WTC11 (cell line): ENCODE measurements around the gene PROCA1. TPM values are rescaled to one million over a fixed set of nuclear protein-coding genes. Genes with fewer than 3 reads are reported as not detected.

Source experiments
- ATAC-seq: fragments of 200-7000 bp; cut with Tn5 transposase; 2 replicates; pipeline ENCODE4 v1.10.0; 2021; ENCODE audit warnings: mild to moderate bottlenecking, moderate library complexity
- CTCF ChIA-PET: fragments of 300-600 bp; sonication (Branson Sonifier 250); formaldehyde crosslinking; loops from one replicate; lab custom pipeline; 2021; ENCODE audit warnings: antibody characterized with exemption; lab: Charles Lee
- POLR2A ChIA-PET: fragments of 350-600 bp; sonication (Branson Sonifier 250); formaldehyde crosslinking; loops from one replicate; lab custom pipeline; 2021; ENCODE audit warnings: antibody characterized with exemption; lab: Charles Lee
- DNase-seq: peaks from one replicate; pipeline ENCODE4 v3.0.0; 2021; ENCODE audit warnings: low spot score
- H3K27ac Mint-ChIP-seq: 2 replicates; pipeline ENCODE4 v1.8.0; 2021; ENCODE audit warnings: mixed read lengths
- H3K27me3 Mint-ChIP-seq: 2 replicates; pipeline ENCODE4 v1.8.0; 2021; ENCODE audit warnings: low read depth, mild to moderate bottlenecking, moderate library complexity, mixed read lengths
- H3K36me3 Mint-ChIP-seq: 2 replicates; pipeline ENCODE4 v1.8.0; 2021; ENCODE audit warnings: mixed read lengths
- H3K4me1 Mint-ChIP-seq: 2 replicates; pipeline ENCODE4 v1.8.0; 2022; ENCODE audit warnings: mixed read lengths
- H3K4me3 Mint-ChIP-seq: 2 replicates; pipeline ENCODE4 v1.8.0; 2021; ENCODE audit warnings: mild to moderate bottlenecking, moderate library complexity, mixed read lengths
- H3K9me3 Mint-ChIP-seq: 2 replicates; pipeline ENCODE4 v1.8.0; 2021; ENCODE audit warnings: mixed read lengths
- CDX4 ChIP-seq: fragments of 250-450 bp; sonication (Bioruptor Pico); IDR thresholded peaks from 2 replicates; pipeline ENCODE4 v1.9.0; 2021; ENCODE audit warnings: moderate library complexity, mild to moderate bottlenecking, inconsistent platforms, borderline replicate concordance
- CREB1 ChIP-seq: sonication (generic); formaldehyde crosslinking; IDR thresholded peaks from 2 replicates; pipeline ENCODE4 v1.8.0; 2023; ENCODE audit warnings: mild to moderate bottlenecking, missing genetic modification reagents
- CREM ChIP-seq: sonication (generic); formaldehyde crosslinking; IDR thresholded peaks from 2 replicates; pipeline ENCODE4 v1.8.1; 2022; ENCODE audit warnings: mild to moderate bottlenecking, missing genetic modification reagents, moderate library complexity
- FOXK1 ChIP-seq: sonication (generic); formaldehyde crosslinking; IDR thresholded peaks from 2 replicates; pipeline ENCODE4 v1.8.0; 2022; ENCODE audit warnings: mild to moderate bottlenecking, moderate library complexity, missing genetic modification reagents
- JAZF1 ChIP-seq: fragments of 250-450 bp; sonication (Bioruptor Pico); IDR thresholded peaks from 2 replicates; pipeline ENCODE4 v1.9.0; 2021; ENCODE audit warnings: moderate library complexity, mild to moderate bottlenecking, inconsistent platforms
- MYBL2 ChIP-seq: sonication (generic); formaldehyde crosslinking; IDR thresholded peaks from 2 replicates; pipeline ENCODE4 v1.8.1; 2023; ENCODE audit warnings: mild to moderate bottlenecking, moderate library complexity, missing genetic modification reagents
- NFATC4 ChIP-seq: fragments of 250-450 bp; sonication (Bioruptor Pico); IDR thresholded peaks from 2 replicates; pipeline ENCODE4 v1.9.0; 2021; ENCODE audit warnings: mild to moderate bottlenecking
- NFE2L1 ChIP-seq: sonication (generic); formaldehyde crosslinking; IDR thresholded peaks from 2 replicates; pipeline ENCODE4 v1.8.1; 2023; ENCODE audit warnings: missing genetic modification reagents
- NR2C2 ChIP-seq: sonication (generic); formaldehyde crosslinking; IDR thresholded peaks from 2 replicates; pipeline ENCODE4 v1.8.0; 2022; ENCODE audit warnings: mild to moderate bottlenecking, missing genetic modification reagents
- PREB ChIP-seq: sonication (generic); formaldehyde crosslinking; IDR thresholded peaks from 2 replicates; pipeline ENCODE4 v1.8.1; 2022; ENCODE audit warnings: mild to moderate bottlenecking, missing genetic modification reagents, moderate library complexity, borderline replicate concordance
- SMAD3 ChIP-seq: sonication (generic); formaldehyde crosslinking; IDR thresholded peaks from 2 replicates; pipeline ENCODE4 v1.8.0; 2022; ENCODE audit warnings: missing genetic modification reagents, mild to moderate bottlenecking, borderline replicate concordance
- ZNF232 ChIP-seq: sonication (generic); formaldehyde crosslinking; IDR thresholded peaks from 2 replicates; pipeline ENCODE4 v1.8.0; 2022; ENCODE audit warnings: mild to moderate bottlenecking, missing genetic modification reagents
- ZNF512 ChIP-seq: sonication (generic); formaldehyde crosslinking; IDR thresholded peaks from 2 replicates; pipeline ENCODE4 v1.8.1; 2022; ENCODE audit warnings: missing genetic modification reagents, borderline replicate concordance
- ZNF671 ChIP-seq: fragments of 250-450 bp; sonication (Bioruptor Pico); IDR thresholded peaks from 2 replicates; pipeline ENCODE4 v1.8.0; 2021; ENCODE audit warnings: mild to moderate bottlenecking
- total RNA-seq: library from RNA; stranded (reverse); gene quantifications from 3 replicates; pipeline ENCODE4 v1.2.3, GENCODE V29; 2021
- TF ChIP-seq, protein P1 (sequence below): sonication (generic); formaldehyde crosslinking; IDR thresholded peaks from 2 replicates; pipeline ENCODE4 v1.8.0; 2022; ENCODE audit warnings: mild to moderate bottlenecking, missing genetic modification reagents
- TF ChIP-seq, protein P2 (sequence below): fragments of 250-450 bp; sonication (Bioruptor Pico); IDR thresholded peaks from 2 replicates; pipeline ENCODE4 v1.8.0; 2021; ENCODE audit warnings: mild to moderate bottlenecking
- TF ChIP-seq, protein P3 (sequence below): sonication (generic); formaldehyde crosslinking; IDR thresholded peaks from 2 replicates; pipeline ENCODE4 v1.8.0; 2022; ENCODE audit warnings: mild to moderate bottlenecking, missing genetic modification reagents
- TF ChIP-seq, protein P4 (sequence below): fragments of 200-600 bp; IDR thresholded peaks from 2 replicates; pipeline ENCODE4 v1.8.0; 2022; ENCODE audit warnings: antibody characterized with exemption

The PROCA1 gene
- total RNA-seq, 1 experiment from 2014 or later = 28.4 TPM

DNA sequence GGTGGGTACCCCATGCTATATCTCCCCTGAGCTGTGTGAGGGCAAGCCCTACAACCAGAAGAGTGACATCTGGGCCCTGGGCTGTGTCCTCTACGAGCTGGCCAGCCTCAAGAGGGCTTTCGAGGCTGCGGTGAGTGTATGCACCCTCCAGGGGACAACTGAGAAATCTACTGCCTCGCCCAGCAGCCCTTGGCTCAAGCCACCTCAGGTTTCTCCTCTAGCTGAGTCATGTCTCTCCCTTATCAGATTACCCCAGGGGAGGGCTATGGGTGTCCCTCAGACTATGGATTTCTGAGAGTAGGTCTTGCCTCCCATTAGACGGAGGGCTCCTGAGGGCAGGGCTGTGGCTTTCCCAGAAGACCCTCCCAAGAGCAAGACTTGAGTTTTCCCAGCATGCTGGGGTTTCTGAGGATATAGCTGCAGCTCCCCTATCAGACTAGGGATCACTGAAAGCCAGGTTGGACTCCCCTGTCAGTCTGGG is 23.6 kb upstream of the PROCA1 start (continued):
- TF ChIP-seq NFATC4 (CRISPR knock-in tag) = no peak
- TF ChIP-seq, protein P1, sequence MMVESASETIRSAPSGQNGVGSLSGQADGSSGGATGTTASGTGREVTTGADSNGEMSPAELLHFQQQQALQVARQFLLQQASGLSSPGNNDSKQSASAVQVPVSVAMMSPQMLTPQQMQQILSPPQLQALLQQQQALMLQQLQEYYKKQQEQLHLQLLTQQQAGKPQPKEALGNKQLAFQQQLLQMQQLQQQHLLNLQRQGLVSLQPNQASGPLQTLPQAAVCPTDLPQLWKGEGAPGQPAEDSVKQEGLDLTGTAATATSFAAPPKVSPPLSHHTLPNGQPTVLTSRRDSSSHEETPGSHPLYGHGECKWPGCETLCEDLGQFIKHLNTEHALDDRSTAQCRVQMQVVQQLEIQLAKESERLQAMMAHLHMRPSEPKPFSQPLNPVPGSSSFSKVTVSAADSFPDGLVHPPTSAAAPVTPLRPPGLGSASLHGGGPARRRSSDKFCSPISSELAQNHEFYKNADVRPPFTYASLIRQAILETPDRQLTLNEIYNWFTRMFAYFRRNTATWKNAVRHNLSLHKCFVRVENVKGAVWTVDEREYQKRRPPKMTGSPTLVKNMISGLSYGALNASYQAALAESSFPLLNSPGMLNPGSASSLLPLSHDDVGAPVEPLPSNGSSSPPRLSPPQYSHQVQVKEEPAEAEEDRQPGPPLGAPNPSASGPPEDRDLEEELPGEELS = no peak
- TF ChIP-seq ZNF232 (CRISPR knock-in tag) = no peak
- TF ChIP-seq SMAD3 = no peak
- TF ChIP-seq PREB = no peak

- no peaks in the 10 kb centered on the region for H3K9me3 Mint-ChIP-seq
- POLR2A ChIA-PET = interaction anchor here (0.6 kb wide), 1 partner anchor 11 kb away, joined by 3 read pairs; no protein-coding TSS in a partner anchor
- H3K4me1 Mint-ChIP-seq = 0 out of 2 replicates have a peak, but pooled peaks cover 2% of the 10 kb centered on the region
- peaks cover 21% of the 10 kb centered on the region for H3K36me3 Mint-ChIP-seq
- no peak for ATAC-seq
- DNase-seq = no peak
- no peak for TF ChIP-seq FOXK1 (CRISPR knock-in tag)
- TF ChIP-seq JAZF1 (CRISPR knock-in tag) = no peak
- no peak for TF ChIP-seq CREM (CRISPR knock-in tag)
- no peak for TF ChIP-seq CDX4 (CRISPR knock-in tag)
- no peak for TF ChIP-seq MYBL2 (CRISPR knock-in tag)
- no peak for TF ChIP-seq ZNF512 (CRISPR knock-in tag)
- TF ChIP-seq, protein P2, sequence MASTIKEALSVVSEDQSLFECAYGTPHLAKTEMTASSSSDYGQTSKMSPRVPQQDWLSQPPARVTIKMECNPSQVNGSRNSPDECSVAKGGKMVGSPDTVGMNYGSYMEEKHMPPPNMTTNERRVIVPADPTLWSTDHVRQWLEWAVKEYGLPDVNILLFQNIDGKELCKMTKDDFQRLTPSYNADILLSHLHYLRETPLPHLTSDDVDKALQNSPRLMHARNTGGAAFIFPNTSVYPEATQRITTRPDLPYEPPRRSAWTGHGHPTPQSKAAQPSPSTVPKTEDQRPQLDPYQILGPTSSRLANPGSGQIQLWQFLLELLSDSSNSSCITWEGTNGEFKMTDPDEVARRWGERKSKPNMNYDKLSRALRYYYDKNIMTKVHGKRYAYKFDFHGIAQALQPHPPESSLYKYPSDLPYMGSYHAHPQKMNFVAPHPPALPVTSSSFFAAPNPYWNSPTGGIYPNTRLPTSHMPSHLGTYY = no peak
- TF ChIP-seq, protein P3, sequence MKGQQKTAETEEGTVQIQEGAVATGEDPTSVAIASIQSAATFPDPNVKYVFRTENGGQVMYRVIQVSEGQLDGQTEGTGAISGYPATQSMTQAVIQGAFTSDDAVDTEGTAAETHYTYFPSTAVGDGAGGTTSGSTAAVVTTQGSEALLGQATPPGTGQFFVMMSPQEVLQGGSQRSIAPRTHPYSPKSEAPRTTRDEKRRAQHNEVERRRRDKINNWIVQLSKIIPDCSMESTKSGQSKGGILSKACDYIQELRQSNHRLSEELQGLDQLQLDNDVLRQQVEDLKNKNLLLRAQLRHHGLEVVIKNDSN (CRISPR knock-in tag) = no peak
- TF ChIP-seq NFE2L1 (CRISPR knock-in tag) = no peak
- TF ChIP-seq CREB1 (CRISPR knock-in tag) = no peak
- TF ChIP-seq, protein P4, sequence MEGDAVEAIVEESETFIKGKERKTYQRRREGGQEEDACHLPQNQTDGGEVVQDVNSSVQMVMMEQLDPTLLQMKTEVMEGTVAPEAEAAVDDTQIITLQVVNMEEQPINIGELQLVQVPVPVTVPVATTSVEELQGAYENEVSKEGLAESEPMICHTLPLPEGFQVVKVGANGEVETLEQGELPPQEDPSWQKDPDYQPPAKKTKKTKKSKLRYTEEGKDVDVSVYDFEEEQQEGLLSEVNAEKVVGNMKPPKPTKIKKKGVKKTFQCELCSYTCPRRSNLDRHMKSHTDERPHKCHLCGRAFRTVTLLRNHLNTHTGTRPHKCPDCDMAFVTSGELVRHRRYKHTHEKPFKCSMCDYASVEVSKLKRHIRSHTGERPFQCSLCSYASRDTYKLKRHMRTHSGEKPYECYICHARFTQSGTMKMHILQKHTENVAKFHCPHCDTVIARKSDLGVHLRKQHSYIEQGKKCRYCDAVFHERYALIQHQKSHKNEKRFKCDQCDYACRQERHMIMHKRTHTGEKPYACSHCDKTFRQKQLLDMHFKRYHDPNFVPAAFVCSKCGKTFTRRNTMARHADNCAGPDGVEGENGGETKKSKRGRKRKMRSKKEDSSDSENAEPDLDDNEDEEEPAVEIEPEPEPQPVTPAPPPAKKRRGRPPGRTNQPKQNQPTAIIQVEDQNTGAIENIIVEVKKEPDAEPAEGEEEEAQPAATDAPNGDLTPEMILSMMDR = no peak
- TF ChIP-seq ZNF671 (CRISPR knock-in tag) = no peak
- TF ChIP-seq NR2C2 (CRISPR knock-in tag) = no peak
- no peak overlapping the region for H3K4me3 Mint-ChIP-seq
- no peak overlapping the region for H3K27ac Mint-ChIP-seq
- CTCF ChIA-PET = interaction anchor here (1.3 to 12.2 kb wide), 2 partner anchors 8 to 12 kb away, joined by 5 to 541 read pairs; partner anchors contain the start of gene TRAF4
- H3K27me3 Mint-ChIP-seq = no peaks in the 10 kb centered on the region
These were observed 23.1 kb upstream of the PROCA1 start for GRCh38 chr17:28734712-28735241.
